Chondrocyte (in vitro differentiated cells): ENCODE results near the gene CFAP161. TPM values are rescaled to one million over a fixed set of nuclear protein-coding genes. Genes with fewer than 3 reads are reported as not detected.

ENCODE experiments used
- DNase-seq: peaks from one replicate; pipeline ENCODE4 v3.0.0; 2021; ENCODE audit warnings: mixed read lengths, low spot score
- H3K27ac Mint-ChIP-seq: one replicate; pipeline ENCODE4 v1.8.0; 2021; ENCODE audit warnings: mild to moderate bottlenecking, moderate library complexity, mixed read lengths; ENCODE audit not compliant: unreplicated experiment
- H3K27me3 Mint-ChIP-seq: 2 replicates; pipeline ENCODE4 v1.8.0; 2021; ENCODE audit warnings: low read depth, mixed read lengths
- H3K36me3 Mint-ChIP-seq: 2 replicates; pipeline ENCODE4 v1.8.0; 2021; ENCODE audit warnings: low read depth, mixed read lengths
- H3K4me1 Mint-ChIP-seq: 2 replicates; pipeline ENCODE4 v1.8.0; 2021; ENCODE audit warnings: low read depth, mild to moderate bottlenecking, mixed read lengths
- H3K4me3 Mint-ChIP-seq: one replicate; pipeline ENCODE4 v1.8.0; 2021; ENCODE audit warnings: mild to moderate bottlenecking, moderate library complexity, mixed read lengths; ENCODE audit not compliant: unreplicated experiment
- H3K9me3 Mint-ChIP-seq: 2 replicates; pipeline ENCODE4 v1.8.0; 2021; ENCODE audit warnings: low read depth, mixed read lengths
- CTCF ChIP-seq: fragments of 200-600 bp; sonication (generic); IDR thresholded peaks from 2 replicates; pipeline ENCODE4 v1.5.0; 2021; ENCODE audit warnings: antibody characterized with exemption, mild to moderate bottlenecking, moderate library complexity
- long read RNA-seq: library from polyadenylated mRNA; stranded (forward); transcript quantifications from one replicate; pipeline ENCODE4 v2.0.0, GENCODE V29; 2021
- total RNA-seq: library from RNA; stranded (reverse); gene quantifications from 3 replicates; pipeline ENCODE4 v1.2.1, GENCODE V29; 2021

Gene CFAP161
- not detected in 3 replicates for total RNA-seq
- long read RNA-seq: 0 reads

DNA sequence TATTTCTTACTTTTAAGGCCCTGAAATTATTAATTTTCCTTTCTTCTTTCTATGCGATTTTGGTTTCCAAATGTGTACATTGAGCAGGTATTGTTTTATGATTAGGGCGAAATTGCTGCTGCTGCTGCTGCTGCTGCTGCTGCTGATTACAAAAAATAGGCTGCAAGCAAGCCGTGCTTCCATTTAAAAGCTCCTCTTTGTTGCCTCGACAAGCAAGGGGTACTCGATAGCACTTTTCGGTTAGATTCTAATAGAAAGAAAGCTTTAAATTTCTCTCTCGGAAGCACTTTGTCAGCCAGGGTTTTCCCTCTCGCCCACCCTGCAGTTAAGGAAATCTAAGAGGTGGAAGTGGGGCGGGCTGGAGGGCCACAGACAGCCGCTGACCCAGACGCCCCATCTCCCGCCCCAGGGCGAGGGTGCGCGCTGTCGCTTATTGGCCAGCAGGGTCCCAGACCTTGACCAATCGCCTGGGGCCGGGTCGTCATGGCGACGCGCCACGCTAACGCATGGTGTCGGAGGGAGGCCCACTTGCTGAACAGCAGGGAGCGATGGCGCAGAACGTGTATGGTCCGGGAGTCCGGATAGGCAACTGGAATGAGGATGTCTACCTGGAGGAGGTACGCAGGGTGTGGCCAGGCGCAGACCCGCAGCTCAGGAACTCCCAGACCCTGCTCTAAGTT is at the start of gene CFAP161:
CFAP161 (plus strand) TSS at position 489 of the 680 bp plus-strand sequence; CDS start at position 549, 60 bp downstream.
- peaks cover 12% of the 10 kb centered on the region for H3K4me1 Mint-ChIP-seq
- H3K27ac Mint-ChIP-seq: no peak within 1 kb of the TSS
- peak; percentile 23 for TF ChIP-seq CTCF
- peak within 1 kb of the TSS; percentile 74 for H3K4me3 Mint-ChIP-seq
- peaks cover 5% of the 10 kb centered on the region for H3K36me3 Mint-ChIP-seq
- DNase-seq: peak; percentile 91
- H3K27me3 Mint-ChIP-seq: peaks cover 29% of the 10 kb centered on the region
- peaks cover 4% of the 10 kb centered on the region for H3K9me3 Mint-ChIP-seq

- Mint-ChIP-seq H3K4me3 (no peak overlapping the region), H3K4me1 (peaks cover 23% of the 10 kb centered on the region), H3K36me3 (no peaks in the 10 kb centered on the region), H3K9me3 (no peaks in the 10 kb centered on the region), H3K27me3 (peaks cover 2% of the 10 kb centered on the region), H3K27ac (no peak overlapping the region)
- DNase-seq: no peak
- no peak for TF ChIP-seq CTCF
Measured at GRCh38 chr15:81084716-81085115, 49.4 kb upstream of the CFAP161 start.

GRCh38 chr15:81085213-81085612 is 48.9 kb upstream of the CFAP161 start:
- no peak overlapping the region for H3K4me3 Mint-ChIP-seq
- no peaks in the 10 kb centered on the region for H3K9me3 Mint-ChIP-seq
- DNase-seq: no peak
- no peak for TF ChIP-seq CTCF
- H3K4me1 Mint-ChIP-seq: peaks cover 25% of the 10 kb centered on the region
- H3K36me3 Mint-ChIP-seq: no peaks in the 10 kb centered on the region
- H3K27ac Mint-ChIP-seq: no peak overlapping the region
- peaks cover 2% of the 10 kb centered on the region for H3K27me3 Mint-ChIP-seq

GRCh38 chr15:81085898-81086297 is 48.2 kb upstream of the CFAP161 start:
- no peak overlapping the region for H3K27ac Mint-ChIP-seq

DNA sequence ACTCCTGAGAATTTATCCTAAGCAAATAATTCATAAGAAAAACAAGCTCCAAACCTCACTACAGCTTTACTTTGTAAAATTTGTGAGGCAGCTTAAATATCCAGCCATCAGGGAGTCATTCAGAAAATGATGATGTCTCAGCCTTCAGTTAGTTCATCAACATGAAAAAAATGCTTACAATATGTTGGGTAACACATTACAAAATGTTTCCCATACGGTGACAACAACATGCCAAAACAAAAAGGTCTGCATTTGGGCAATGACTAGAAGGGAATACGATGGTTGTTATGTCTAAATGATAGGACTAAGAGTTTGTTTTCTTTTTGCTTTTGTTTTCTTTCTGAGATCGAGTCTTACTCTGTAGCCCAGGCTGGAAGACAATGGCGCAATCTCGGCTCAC is 47.0 kb upstream of the CFAP161 start:
- TF ChIP-seq CTCF: no peak
- Mint-ChIP-seq H3K4me1 (peaks cover 29% of the 10 kb centered on the region), H3K4me3 (no peak overlapping the region), H3K27ac (no peak overlapping the region), H3K27me3 (no peaks in the 10 kb centered on the region), H3K36me3 (no peaks in the 10 kb centered on the region), H3K9me3 (no peaks in the 10 kb centered on the region)
- DNase-seq: no peak

More at GRCh38 chr15:81085898-81086297, 48.2 kb upstream of the CFAP161 start:
- no peak for DNase-seq
- no peaks in the 10 kb centered on the region for H3K27me3 Mint-ChIP-seq
- H3K4me3 Mint-ChIP-seq: no peak overlapping the region
- no peak for TF ChIP-seq CTCF
- peaks cover 25% of the 10 kb centered on the region for H3K4me1 Mint-ChIP-seq
- H3K36me3 Mint-ChIP-seq: no peaks in the 10 kb centered on the region
- no peaks in the 10 kb centered on the region for H3K9me3 Mint-ChIP-seq
